Measurements from ENCODE around the gene DLG1.

The DLG1 gene

GRCh38 chr3:196994056-196994455, 304.4 kb downstream of the DLG1 start:
- no peak for DNase-seq

All from CD4-positive, alpha-beta T cell treated with Interleukin-17A for 4 hours (primary cell).